DMS53 treated with DMSO at 0.1 percent for 48 hours (cell line): ENCODE results near the gene ARHGAP26.

Source experiments
- DNase-seq: peaks from one replicate; lab custom pipeline; 2025; ENCODE audit not compliant: unreplicated experiment; lab: John Stamatoyannopoulos, UW

Gene ARHGAP26

DNA sequence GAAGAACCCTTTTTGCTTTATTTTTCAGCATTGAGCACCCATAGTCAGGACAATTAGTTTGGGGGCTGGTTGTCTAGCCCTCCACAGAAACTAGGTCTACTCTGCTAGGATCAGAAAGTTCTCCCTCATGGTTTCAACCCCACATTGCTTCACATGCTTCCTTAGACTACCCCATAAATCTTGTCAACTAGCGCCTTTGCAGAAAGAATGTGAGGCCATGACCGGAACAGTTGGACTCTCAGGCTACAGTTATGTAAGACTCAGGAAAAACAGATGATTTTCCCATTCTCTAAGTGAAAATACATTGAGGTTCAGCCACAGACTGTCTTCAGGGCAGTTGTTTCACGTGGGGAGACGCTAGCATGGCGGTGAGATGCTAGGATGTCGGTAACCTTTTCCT, 377.7 kb downstream of the ARHGAP26 start:
- no peak for DNase-seq

DNA sequence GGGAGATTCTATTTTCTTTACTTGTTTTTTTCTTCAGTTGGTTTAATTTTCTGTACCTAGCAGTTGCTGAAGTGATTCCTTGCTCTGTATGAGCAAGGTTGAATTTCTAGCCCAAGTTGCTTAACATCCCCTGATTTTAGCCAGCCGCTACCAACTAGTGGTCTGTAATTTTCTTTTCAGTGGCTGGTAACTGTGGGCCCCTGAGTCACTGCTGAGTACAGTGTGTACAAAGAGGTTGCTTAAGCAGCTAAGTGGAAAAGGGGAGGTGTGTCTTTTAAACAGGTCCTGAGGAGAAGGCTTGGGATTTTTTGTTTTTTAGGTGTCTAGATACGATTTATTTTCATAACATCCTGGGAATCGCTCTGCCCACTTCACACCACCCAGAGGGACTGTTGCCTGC, 378.6 kb downstream of the ARHGAP26 start:
- DNase-seq, result no peak

DNA sequence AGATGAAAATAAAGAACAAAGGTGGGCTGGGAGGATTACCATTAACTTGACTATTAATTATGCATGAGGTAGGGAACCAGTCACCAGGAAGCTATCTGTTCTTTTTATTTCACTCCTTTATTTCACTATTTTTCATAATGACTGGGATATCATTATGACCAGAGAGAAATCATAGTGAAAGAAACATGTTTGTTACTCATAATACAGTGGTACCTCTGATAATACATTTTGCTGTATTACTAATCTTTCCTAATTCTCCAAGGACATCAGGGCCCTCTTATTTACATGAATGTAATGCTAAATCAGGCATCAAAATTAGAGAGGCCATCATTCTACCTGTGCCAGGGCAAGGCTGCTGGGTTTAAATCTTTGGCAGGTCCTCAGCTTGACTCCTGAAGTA, 379.6 kb downstream of the ARHGAP26 start:
- DNase-seq, result no peak

DNA sequence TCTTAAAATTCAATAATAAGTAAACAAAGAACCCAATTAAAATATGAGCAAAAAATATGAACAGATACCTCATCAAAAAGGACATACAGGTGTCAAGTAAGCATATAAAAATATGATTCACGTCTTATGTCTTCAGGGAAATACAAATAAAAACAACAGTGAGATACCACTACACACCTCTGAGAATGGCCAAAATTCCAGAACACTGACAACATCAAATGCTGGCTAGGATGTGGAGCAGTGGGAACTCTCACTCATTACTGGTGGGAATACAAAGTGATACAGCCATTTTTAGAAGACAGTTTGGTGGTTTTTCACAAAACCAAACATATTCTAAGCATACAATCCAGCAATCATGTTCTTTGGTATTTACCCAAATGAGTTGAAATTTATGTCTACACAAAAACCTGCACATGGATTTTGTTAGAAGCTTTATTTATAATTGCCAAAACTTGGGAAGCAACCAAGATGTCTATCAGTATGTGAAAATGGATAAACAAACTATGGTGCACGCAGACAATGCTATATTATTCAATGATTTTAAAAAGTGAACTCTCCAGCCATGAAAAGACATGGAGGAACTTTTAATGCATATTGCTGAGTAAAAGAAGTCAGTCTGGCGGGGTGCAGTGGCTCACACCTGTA, 381.0 kb downstream of the ARHGAP26 start:
- DNase-seq, result no peak

DNA sequence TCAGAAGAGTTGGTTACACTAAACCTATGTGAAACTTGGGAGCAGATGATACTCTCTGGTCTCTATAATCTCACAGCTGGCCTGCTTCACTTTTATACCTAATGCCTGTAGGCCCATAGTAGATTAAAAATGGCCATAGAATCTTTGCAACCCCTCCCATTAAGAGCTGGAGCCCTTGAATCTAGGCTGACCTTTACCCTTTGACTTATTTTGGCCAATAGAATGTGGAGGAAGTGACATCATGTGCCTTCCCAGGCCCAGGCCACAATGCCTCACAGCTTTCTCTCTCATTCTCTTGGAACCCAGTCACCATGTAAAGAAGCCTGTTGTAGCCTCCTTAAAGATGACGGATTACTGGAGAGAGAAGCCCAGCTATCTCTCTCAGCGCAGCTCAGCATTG, 382.3 kb downstream of the ARHGAP26 start:
- no peak for DNase-seq

DNA sequence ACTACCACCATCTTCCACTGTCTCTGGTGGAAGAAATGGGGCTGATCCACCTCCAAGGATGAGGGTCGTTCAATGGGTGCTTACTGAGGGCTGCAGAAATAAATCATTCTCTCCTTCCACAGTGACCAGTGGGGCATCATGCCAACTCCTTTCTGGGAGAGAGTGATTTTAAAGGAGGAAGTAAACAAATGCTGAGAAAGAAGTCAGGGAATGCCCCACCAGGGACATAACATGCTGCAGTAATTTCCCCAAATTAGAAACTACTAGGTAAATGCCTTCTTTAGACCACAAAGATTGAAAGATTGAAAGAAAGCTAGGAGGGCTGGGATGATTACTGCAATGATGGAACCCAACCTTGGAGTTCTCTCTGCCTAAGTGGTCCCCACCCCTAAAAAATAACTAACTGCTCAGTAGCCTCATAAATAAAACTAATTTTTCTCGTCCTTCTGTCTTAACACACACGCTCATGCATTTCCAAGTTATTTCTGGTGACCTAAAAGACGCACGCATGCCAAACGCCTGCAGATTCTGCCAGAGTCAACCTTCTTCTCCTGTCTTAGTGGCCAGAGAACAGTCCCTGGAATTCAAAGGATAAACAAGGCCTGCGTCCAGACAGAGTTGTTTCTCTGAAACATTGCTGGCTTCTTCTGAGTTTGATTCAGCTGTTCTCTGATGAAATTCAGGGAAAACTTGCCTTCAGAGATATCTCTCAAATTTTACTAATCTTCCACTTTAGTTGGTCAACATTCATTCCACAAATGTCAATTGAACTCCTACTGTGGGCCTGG, 383.3 kb downstream of the ARHGAP26 start:
- no peak for DNase-seq

DNA sequence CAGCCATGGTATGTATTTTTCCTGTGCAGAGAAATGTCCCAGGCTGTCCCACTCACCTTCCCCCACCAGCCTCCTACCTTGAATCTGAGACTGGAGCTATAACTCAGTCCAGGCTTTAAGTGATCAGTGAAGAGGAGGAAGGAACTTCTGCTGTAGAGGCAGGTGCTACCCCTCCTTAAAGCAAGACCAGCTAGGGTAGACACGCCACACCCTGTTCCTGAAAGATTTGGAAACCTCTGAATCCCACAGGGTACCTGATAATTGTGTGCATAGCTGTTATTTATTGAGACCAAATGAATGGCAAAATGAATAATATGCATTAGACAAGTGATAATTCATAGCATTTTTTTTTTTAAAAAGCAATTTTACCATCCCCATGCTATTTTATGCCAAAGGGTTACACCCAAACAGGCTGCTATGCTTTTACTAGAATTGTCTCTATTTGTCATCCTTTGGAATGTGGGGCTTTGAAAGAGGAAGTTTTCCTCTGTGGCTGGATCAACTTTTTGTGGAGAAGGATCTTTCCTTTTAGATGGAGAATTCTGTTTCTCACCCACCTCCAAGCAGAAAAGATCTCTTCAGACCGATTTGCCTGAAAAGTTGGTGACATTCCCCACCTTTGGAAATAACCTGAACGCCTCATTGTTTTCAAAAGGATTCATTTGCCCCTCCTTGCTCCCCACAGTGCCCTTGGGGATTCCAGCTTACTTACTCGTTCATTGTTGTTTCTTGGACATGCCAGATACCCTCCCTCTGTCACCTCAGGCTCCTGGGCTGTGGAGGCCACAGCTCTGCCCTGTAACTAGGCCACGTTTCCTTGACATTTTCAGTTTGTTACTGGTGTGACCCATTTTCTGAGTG, 384.6 kb downstream of the ARHGAP26 start:
- DNase-seq, result no peak

DNA sequence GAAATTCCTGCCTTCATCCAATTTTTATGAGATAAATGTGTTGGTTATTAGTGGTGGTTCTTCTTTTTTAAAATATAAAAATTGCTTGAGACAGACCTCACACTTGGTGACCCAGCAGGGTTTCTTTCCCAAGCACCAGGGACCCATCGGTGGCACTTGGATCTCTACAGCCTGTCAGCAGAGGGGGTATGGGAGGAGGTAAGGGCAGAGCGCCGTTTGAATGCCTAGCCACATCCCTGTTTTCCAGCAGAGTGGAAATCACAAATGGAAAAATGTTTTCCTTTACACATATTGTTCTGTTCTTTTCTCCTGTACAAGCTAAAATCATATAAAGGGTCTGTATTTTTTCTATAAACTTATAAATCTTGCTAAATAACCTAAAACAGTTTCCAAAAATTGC, 385.3 kb downstream of the ARHGAP26 start:
- DNase-seq, result no peak

DNA sequence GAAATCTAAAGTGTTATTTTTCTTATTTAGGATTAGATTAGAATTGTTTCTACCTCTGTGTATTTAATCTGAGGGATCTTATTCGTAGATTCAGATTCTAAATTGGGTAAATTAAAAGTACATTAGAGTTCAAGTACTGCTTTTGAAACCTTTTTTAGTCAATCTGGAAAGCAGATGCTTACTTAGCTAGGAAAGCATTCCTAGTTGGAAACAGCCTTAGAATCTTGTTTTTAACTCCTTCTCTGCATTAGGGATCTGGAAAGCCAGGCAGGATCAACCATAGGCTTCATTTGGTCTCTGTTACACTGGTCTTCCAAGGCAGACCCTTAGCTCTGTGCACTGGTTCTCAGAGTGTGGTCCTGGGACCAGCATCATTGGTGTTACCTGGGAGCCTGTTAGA, 385.9 kb downstream of the ARHGAP26 start:
- DNase-seq, result no peak

DNA sequence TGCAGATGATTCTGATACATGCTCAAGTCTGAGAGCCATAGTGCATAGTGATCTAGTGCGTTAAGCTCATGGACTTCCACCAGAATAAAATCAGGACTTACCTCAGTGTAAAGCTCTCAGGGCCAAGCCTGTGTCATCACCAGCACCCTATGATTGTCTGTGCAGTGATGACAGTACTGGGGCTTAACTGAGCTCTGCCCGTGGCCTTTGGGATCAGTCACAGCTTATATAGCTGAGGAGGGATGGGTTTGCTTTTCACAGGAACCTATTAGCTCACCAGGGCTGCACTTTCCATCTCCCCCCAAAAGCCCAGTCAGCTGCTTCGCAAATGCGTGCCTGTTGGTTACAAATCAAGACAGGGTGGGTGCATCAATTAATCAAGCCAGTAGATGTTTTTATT, 386.4 kb downstream of the ARHGAP26 start:
- no peak for DNase-seq

DNA sequence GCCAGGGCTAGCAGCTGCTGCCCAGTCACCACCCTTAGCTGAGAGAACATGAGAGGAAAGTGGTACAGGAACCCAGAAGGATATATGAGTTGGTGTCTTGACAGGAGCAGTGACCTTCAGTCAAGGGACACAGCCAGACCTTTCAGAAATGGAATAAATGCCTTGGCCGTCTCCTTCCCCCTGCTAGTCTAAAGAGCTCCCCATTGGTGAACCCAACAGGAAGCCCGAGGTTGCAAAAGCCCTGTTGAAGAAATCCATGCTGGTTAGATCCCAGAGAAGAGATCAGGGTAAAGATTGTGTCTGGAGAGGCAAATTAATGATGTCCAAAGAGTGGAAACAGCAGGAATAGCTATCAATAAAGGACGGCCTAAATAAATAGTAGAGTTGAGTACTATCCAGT, 388.9 kb downstream of the ARHGAP26 start:
- DNase-seq, result no peak

DNA sequence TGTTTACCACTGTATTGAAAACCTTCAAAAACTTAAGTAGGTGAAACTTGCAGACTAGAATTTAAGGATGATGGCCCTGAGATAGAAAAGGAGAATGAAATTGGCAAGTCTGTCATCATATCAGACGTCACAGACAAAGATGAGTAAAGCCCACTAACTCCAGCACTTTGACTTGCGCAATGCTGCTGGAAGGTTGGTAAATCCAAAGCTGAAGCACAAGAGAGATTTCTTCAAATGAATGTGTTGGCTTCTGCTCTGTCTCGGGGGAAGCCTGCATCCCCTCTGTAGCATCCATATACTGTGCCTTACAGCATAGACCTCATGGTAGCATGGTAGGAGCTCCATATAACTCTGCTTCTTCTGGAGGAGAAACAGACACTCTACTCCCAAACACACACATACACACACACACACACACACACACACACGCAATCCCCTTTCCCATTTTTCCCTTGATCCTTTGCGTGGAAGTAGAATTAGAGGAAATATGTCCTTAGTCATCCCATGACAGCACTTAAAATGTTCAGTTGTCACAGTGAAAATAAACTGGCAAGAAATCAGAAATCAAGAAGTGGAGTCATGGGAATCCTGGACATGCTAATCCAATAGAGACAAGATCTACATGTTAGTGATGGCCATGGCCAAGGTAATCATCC, 391.8 kb downstream of the ARHGAP26 start:
- DNase-seq, result no peak

DNA sequence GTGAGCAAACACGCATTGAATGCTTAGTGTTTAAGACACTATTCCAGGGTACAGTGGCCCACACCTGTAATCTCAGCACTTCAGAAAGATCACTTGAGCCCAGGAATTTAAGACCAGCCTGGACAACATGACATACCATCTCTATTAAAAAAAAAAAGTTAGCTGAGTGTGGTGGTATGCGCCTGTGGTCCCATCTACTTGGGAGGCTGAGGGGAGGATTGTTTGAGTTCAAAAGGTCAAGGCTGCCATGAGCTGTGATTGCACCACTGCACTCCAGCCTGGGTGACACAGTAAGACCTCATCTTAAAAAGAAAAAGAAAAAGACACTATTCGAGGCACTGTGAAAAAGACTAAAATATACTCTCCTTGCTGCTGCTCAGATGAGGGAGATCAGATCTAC, 392.6 kb downstream of the ARHGAP26 start:
- DNase-seq, result no peak

DNA sequence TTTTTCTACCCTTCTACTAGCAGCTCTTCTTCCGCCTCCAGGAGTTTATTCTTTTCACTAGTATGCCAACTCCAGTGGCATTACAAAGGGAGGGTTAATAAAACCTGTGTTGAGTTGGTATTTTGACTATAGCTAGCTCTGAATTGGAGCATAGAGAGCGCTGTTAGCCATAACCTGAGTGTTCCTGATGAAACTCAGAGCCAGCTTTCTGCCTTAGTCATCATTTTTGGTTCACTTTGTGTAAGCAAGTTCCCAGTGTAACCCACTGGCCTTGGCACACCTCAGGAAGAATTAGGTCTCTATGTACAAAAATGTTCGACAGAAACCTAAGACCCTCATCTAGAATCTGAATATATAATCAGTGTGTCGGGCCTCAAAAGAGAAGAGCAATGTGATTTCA, 394.4 kb downstream of the ARHGAP26 start:
- DNase-seq, result no peak

DNA sequence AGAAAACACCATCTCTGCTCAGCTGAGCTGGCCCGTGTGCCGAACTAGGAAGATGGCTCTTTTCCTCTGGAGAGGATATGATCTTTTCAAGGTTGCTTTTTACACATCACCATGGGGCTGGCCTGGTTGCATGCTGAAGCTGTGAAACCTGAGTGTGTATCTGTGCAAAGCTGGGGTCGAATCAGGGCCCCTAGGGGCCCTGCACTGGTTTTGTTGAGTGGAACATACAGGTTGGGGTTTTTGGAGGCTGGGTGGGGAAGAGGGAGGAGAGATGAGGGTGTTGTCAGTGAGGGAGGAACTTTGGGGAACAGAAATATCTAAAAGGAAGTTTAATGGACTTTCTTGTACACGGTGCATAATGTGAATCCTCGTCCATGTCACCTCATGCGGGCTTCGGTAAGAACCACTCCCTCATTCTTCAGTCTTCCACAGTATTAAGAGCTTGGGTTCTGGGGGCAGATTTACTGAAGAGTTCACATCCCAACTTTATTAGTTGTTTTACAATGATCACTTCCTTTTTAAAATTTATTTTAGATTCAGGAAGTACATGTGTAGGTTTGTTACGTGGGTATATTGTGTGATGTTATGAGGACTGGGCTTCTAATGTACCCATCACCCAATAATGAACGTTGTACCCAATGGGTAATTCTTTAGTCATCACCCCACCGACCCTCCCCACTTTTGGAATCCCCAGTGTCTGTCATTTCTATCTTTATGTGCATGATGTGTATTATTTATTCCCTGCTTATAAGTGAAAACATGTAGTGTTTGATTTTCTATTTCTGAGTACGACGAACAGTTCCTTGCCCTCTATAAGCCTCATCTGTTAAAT, 395.1 kb downstream of the ARHGAP26 start:
- DNase-seq, result no peak

DNA sequence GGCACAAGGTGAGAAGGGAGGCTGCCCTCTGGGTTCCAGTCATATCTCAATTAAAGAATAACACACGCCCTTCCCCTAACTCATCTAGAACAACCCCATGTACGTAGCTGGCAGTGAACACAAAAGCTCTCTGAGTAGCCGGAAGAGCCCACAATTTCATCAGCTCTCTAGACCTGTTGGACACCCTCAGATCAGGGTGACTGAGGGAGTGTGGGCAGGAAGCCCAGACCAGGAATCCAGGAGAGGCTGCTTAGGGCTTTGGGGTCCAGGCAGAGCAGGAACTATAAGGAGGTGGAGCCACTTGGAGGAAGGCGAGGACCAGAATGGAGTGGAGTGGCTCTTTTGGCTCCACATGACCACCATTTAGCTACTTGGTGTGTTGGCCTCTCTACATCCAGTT, 395.9 kb downstream of the ARHGAP26 start:
- DNase-seq, result no peak

DNA sequence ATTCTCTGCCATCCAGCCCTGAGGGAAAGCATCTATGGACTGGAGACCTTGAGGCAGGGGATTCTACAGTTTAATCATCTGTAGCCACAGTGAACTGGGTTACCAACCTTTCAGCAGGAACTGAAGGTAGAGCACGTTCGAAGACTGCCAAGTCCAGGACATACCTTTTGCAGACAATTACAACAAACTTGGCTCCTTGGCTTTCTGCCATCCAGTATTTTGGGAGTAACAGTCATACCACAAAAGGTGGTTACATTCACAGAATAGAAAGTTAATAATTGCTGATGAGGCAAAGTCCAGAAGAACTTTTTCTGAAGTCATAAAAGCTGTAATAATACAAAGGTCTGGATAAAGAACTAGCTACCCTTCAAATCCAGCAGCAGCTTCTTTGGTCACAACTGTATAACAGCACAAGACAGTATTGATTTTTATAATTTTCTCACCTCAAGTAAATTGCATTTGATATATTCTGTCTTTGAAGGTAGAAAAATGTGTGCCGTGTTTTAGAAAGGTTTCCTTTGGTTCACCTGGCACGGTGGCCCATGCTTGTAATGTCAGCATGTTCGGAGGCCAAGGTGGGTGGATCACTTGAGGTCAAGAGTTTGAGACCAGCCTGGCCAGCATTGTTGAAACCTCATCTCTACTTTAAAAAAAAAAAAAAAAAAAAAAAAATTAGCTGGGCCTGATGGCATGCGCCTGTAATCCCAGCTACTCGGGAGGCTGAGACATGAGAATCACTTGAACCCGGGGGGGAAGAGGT, 396.7 kb downstream of the ARHGAP26 start:
- DNase-seq, result no peak

DNA sequence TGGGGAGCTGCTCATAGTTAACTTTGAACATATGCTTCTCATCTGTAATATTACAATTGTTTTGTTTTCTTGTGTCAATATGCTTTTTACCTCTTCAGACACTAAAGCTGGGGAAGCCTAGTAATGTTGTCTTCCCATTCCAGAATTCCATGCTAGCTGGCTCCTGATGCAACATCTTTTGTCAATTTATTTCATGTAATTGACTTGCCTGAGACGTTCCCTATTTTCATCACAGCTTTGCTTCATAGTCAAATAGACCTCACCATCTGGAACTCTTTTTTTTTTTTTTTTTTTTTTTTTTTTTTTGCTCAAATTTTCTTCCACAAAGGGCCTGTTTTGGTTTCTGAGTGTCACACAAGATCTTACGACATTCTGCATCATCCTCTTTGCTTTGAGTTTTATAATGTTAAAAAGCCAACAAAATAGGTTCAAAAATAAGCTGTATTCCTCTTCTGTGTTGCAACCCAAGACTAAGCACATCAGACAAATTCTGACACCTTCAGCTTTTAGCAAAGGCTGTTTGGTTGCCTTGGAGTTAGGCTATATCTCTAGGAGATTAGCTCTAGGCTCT, 398.1 kb downstream of the ARHGAP26 start:
- DNase-seq, result no peak
